Thyroid gland (tissue), 4 donors: ENCODE data around the gene C2CD2.

Source experiments
- POLR2A ChIP-seq, 2 donors: fragments of 450-650 bp; IDR thresholded peaks; one replicate each; pipeline ENCODE4 v1.6.1; 2017; ENCODE audit warnings: antibody characterized with exemption in 2 of 2, mild to moderate bottlenecking in 2 of 2, moderate library complexity in 1 of 2
- TF ChIP-seq, protein P1 (sequence below), 6 experiments: fragments of 200-600 bp in 3 of 6; fragments of 450-650 bp in 3 of 6; sonication (generic) in 3 of 6; IDR thresholded peaks; one replicate each; pipeline ENCODE4 v1.5.1; 2016 to 2019; ENCODE audit warnings: antibody characterized with exemption in 6 of 6, mild to moderate bottlenecking in 2 of 6, inconsistent platforms in 1 of 6, moderate library complexity in 1 of 6

DNA sequence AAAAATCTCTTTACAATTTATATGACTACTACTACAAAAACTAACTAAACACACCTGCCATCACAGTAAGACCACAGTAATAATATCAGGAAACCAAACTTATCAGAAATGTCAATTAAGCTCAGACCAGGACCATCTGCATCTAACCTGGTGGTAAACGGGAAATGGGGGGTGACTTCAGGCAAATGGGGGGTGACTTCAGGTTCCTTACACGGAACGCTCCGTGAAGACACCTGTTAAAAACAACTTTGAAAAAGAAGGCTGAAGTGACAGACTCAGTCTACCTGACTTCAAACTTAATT, 90.4 kb downstream of the C2CD2 start:
- TF ChIP-seq, protein P1, sequence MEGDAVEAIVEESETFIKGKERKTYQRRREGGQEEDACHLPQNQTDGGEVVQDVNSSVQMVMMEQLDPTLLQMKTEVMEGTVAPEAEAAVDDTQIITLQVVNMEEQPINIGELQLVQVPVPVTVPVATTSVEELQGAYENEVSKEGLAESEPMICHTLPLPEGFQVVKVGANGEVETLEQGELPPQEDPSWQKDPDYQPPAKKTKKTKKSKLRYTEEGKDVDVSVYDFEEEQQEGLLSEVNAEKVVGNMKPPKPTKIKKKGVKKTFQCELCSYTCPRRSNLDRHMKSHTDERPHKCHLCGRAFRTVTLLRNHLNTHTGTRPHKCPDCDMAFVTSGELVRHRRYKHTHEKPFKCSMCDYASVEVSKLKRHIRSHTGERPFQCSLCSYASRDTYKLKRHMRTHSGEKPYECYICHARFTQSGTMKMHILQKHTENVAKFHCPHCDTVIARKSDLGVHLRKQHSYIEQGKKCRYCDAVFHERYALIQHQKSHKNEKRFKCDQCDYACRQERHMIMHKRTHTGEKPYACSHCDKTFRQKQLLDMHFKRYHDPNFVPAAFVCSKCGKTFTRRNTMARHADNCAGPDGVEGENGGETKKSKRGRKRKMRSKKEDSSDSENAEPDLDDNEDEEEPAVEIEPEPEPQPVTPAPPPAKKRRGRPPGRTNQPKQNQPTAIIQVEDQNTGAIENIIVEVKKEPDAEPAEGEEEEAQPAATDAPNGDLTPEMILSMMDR (IDR thresholded peaks at IDR 0.05): no peak
- TF ChIP-seq POLR2A (IDR thresholded peaks at IDR 0.05): no peak
